Activated T-cell treated with anti-CD3 and anti-CD28 coated beads, Interleukin-2, amount 50 U/mL, for 24 hours (primary cell): Measurements from ENCODE around the gene UGGT2.
"Not testable (repeated sequence)": the region's sequence is repeated elsewhere in the genome, so short reads cannot be mapped to it uniquely, and the experiment has no call there.

Experiments used
- DNase-seq: peaks from one replicate; pipeline ENCODE4 v3.0.0-alpha.2; 2020
- H3K27ac Mint-ChIP-seq: 2 replicates; pipeline ENCODE4 v1.8.0; 2020; ENCODE audit warnings: mild to moderate bottlenecking, mixed read lengths
- H3K27me3 Mint-ChIP-seq: 2 replicates; pipeline ENCODE4 v1.8.0; 2020; ENCODE audit warnings: mixed read lengths
- H3K36me3 Mint-ChIP-seq: 2 replicates; pipeline ENCODE4 v1.8.0; 2020; ENCODE audit warnings: low read depth, mixed read lengths
- H3K4me1 Mint-ChIP-seq: 2 replicates; pipeline ENCODE4 v1.8.0; 2020; ENCODE audit warnings: low read depth, mixed read lengths
- H3K4me3 Mint-ChIP-seq: 2 replicates; pipeline ENCODE4 v1.8.0; 2020; ENCODE audit warnings: mild to moderate bottlenecking, moderate library complexity, mixed read lengths
- H3K9me3 Mint-ChIP-seq: 2 replicates; pipeline ENCODE4 v1.8.0; 2020; ENCODE audit warnings: mixed read lengths

The UGGT2 gene

GRCh38 chr13:96033220-96034015 is 19.8 kb downstream of the UGGT2 start:
- Mint-ChIP-seq H3K4me1 (no peaks in the 10 kb centered on the region), H3K9me3 (no peaks in the 10 kb centered on the region), H3K4me3 (no peak overlapping the region), H3K27me3 (no peaks in the 10 kb centered on the region), H3K36me3 (no peaks in the 10 kb centered on the region), H3K27ac (no peak overlapping the region)
- DNase-seq: no peak

DNA sequence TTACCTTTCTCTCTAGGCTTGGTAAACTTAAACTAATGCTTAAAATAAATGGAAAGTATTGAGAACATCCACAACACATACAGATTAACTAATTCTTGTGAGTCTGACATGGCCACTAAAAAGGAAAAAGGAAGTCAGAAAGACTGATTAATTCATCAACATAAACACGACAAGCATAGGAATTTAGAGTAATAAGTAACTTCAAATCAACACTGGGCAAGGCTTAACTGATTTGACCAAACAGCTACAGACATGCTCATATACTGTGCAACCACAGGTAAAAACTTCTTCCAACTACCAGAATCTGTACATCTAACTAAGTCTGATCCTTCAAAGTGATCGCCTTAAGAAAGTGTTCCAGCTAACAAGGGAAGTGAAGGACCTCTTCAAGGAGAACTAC is 20.5 kb downstream of the UGGT2 start:
- Mint-ChIP-seq H3K9me3 (no peaks in the 10 kb centered on the region), H3K4me3 (no peak overlapping the region), H3K4me1 (no peaks in the 10 kb centered on the region), H3K36me3 (no peaks in the 10 kb centered on the region), H3K27me3 (no peaks in the 10 kb centered on the region), H3K27ac (no peak overlapping the region)
- no peak for DNase-seq

DNA sequence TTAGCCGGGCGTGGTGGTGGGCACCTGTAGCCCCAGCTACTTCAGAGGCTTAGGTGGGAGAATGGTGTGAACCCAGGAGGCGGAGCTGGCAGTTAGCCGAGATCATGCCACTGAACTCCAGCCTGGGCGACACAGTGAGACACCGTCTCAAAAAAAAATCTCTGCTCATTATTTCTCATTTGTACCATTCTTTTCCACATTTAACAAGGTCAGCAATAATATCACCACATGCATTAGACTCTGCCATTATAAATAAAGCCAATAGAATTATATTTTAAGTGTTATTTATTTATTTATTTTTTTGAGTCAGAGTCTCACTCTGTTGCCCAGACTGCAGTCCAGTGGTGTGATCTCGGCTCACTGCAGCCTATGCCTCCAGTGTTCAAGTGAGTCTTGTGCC is 24.2 kb downstream of the UGGT2 start:
- no peak overlapping the region for H3K27ac Mint-ChIP-seq
- H3K4me3 Mint-ChIP-seq: no peak overlapping the region
- no peaks in the 10 kb centered on the region for H3K9me3 Mint-ChIP-seq
- no peaks in the 10 kb centered on the region for H3K4me1 Mint-ChIP-seq
- no peaks in the 10 kb centered on the region for H3K27me3 Mint-ChIP-seq
- no peak for DNase-seq
- H3K36me3 Mint-ChIP-seq: no peaks in the 10 kb centered on the region

DNA sequence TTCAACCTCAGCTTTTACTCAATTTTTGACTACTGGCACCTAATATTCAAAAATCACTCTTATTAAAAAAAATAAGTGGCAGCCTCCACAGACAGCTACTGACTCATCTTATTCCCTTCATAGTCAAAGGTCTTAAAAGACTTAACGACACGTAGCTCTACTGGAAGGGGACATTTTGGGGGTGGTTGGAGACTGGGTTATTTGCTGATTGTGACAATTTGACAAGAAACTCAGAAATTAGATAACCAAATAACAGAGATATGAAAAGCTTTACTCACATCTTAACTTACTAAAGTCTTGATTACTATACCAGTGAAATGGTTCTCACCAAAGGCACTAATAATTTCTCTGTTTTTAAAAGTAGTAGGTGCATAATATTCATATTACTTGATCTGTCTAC is 25.7 kb downstream of the UGGT2 start:
- H3K9me3 Mint-ChIP-seq: no peaks in the 10 kb centered on the region
- H3K4me1 Mint-ChIP-seq: no peaks in the 10 kb centered on the region
- no peak overlapping the region for H3K27ac Mint-ChIP-seq
- no peak for DNase-seq
- H3K4me3 Mint-ChIP-seq: no peak overlapping the region
- H3K27me3 Mint-ChIP-seq: no peaks in the 10 kb centered on the region
- H3K36me3 Mint-ChIP-seq: no peaks in the 10 kb centered on the region

DNA sequence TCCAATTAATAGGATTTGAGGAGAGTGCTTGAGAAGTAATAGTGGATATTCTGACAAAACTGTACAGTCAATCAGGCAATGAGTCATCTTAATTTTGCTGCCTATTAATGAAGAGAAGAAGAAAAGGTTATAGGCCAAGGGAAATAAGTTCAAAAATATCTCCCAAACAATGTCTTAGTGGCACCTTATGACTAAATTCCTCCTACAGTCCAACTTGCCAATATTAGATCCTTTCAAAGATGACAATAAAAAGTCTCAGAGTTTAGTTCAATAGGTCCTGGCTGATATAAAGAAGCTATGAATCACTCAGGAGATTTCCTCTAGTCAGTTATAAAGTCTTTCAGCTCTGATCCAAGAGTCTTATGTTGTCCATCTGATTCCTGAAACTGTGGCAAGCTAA is 27.9 kb downstream of the UGGT2 start:
- DNase-seq: no peak
- H3K4me1 Mint-ChIP-seq: no peaks in the 10 kb centered on the region
- H3K27me3 Mint-ChIP-seq: no peaks in the 10 kb centered on the region
- no peak overlapping the region for H3K4me3 Mint-ChIP-seq
- H3K9me3 Mint-ChIP-seq: no peaks in the 10 kb centered on the region
- H3K36me3 Mint-ChIP-seq: no peaks in the 10 kb centered on the region
- no peak overlapping the region for H3K27ac Mint-ChIP-seq

DNA sequence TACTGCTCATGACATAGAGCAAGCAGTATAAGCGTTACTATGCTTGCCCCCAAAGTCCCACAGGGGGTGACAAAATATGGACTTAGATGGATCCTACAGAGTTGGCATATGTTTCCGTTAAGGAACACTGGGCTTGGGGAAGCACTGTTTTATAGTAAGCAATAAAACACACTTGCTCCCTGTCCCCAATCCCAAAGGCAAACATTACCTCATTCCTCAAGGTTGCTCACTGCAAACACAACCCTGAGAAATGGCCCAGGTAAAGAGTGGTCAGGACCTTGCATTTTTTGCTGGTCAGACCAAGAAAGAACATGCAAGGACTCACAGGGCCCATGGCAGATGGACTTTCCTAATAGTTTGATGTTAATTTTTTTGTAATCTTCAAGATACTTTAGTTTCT is 32.3 kb downstream of the UGGT2 start:
- no peak for DNase-seq
- H3K4me1 Mint-ChIP-seq: no peaks in the 10 kb centered on the region
- H3K4me3 Mint-ChIP-seq: no peak overlapping the region
- no peak overlapping the region for H3K27ac Mint-ChIP-seq
- H3K9me3 Mint-ChIP-seq: peaks cover 2% of the 10 kb centered on the region
- H3K36me3 Mint-ChIP-seq: no peaks in the 10 kb centered on the region
- no peaks in the 10 kb centered on the region for H3K27me3 Mint-ChIP-seq

GRCh38 chr13:96020155-96020575 is 33.0 kb downstream of the UGGT2 start:
- H3K4me1 Mint-ChIP-seq: no peaks in the 10 kb centered on the region
- no peaks in the 10 kb centered on the region for H3K27me3 Mint-ChIP-seq
- peaks cover 4% of the 10 kb centered on the region for H3K9me3 Mint-ChIP-seq
- no peak overlapping the region for H3K4me3 Mint-ChIP-seq
- H3K27ac Mint-ChIP-seq: no peak overlapping the region
- no peaks in the 10 kb centered on the region for H3K36me3 Mint-ChIP-seq
- DNase-seq: no peak

DNA sequence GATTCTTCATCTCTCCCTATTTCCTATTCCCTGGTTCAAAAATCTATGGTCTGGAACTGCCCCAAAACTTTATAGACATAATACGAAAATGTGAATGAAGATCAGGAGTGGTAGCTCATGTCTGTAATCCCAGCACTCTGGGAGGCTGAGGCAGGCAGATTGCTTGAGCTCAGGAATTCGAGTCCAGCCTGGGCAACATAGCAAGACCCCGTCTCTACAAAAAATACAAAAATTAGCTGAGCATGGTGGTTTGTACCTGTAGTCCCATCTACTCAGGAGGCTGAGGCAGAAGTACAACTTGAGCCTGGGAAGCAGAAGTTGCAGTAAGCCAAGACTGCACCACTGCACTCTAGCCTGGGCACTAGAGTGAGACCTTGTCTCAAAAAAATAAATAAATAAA is 35.1 kb downstream of the UGGT2 start:
- H3K36me3 Mint-ChIP-seq: no peaks in the 10 kb centered on the region
- no peak for DNase-seq
- H3K9me3 Mint-ChIP-seq: peaks cover 4% of the 10 kb centered on the region
- no peak overlapping the region for H3K4me3 Mint-ChIP-seq
- H3K27me3 Mint-ChIP-seq: no peaks in the 10 kb centered on the region
- no peak overlapping the region for H3K27ac Mint-ChIP-seq
- no peaks in the 10 kb centered on the region for H3K4me1 Mint-ChIP-seq

- no peak overlapping the region for H3K4me3 Mint-ChIP-seq
- H3K4me1 Mint-ChIP-seq: no peaks in the 10 kb centered on the region
- H3K9me3 Mint-ChIP-seq: peaks cover 4% of the 10 kb centered on the region
- DNase-seq: no peak
- H3K27ac Mint-ChIP-seq: no peak overlapping the region
- no peaks in the 10 kb centered on the region for H3K36me3 Mint-ChIP-seq
- no peaks in the 10 kb centered on the region for H3K27me3 Mint-ChIP-seq
These were observed 41.8 kb downstream of the UGGT2 start for GRCh38 chr13:96011291-96011872.

DNA sequence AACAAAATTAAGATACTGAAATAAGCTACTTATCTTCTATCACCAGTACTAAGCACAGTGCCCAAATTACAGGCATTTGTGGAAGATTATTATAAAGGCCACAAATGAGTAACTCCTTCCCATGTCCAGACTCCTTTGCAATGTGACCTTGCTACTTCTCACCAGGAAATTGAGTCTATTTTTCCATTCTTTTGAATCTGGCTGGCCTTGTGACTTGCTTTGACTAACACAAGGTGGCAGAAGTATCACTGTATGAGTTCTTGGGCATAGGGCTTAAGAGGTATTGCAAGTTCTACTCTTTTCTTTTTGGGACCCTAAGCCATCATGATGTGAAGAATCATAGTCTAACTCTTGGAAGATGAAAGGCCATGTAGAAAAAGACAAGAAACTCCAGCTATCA is 49.9 kb downstream of the UGGT2 start:
- Mint-ChIP-seq H3K4me1 (no peaks in the 10 kb centered on the region), H3K27ac (no peak overlapping the region), H3K36me3 (no peaks in the 10 kb centered on the region), H3K9me3 (peaks cover 3% of the 10 kb centered on the region), H3K4me3 (no peak overlapping the region), H3K27me3 (no peaks in the 10 kb centered on the region)
- no peak for DNase-seq

- H3K9me3 Mint-ChIP-seq: peaks cover 3% of the 10 kb centered on the region
- DNase-seq: no peak
- H3K27ac Mint-ChIP-seq: no peak overlapping the region
- H3K4me3 Mint-ChIP-seq: no peak overlapping the region
- H3K27me3 Mint-ChIP-seq: no peaks in the 10 kb centered on the region
- no peaks in the 10 kb centered on the region for H3K4me1 Mint-ChIP-seq
- no peaks in the 10 kb centered on the region for H3K36me3 Mint-ChIP-seq
These were observed 50.7 kb downstream of the UGGT2 start for GRCh38 chr13:96002322-96003131.

DNA sequence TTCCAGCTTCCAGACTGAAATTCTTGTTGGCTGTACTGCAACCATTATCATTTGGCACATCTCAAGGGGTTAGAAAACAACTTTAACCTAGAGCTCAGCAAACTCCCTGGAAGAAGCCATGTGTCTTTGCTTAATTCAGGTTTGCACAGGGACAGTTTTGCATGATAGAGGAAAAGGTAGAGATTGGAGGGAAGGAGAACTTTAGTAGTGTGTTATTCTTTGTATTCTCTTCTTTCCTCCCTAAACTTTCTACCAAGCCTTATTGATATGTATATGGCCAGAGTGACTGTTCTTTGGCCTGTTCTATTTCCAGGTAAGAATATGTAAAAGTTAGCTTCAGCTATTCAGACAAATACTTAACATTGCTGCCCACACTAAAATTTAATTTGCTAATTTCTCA is 53.1 kb downstream of the UGGT2 start:
- DNase-seq: no peak
- Mint-ChIP-seq H3K9me3 (no peaks in the 10 kb centered on the region), H3K4me1 (no peaks in the 10 kb centered on the region), H3K36me3 (no peaks in the 10 kb centered on the region), H3K4me3 (no peak overlapping the region), H3K27ac (no peak overlapping the region), H3K27me3 (no peaks in the 10 kb centered on the region)

- no peak overlapping the region for H3K4me3 Mint-ChIP-seq
- H3K9me3 Mint-ChIP-seq: no peaks in the 10 kb centered on the region
- H3K27me3 Mint-ChIP-seq: no peaks in the 10 kb centered on the region
- H3K27ac Mint-ChIP-seq: no peak overlapping the region
- H3K36me3 Mint-ChIP-seq: no peaks in the 10 kb centered on the region
- no peak for DNase-seq
- no peaks in the 10 kb centered on the region for H3K4me1 Mint-ChIP-seq
These were observed 65.4 kb downstream of the UGGT2 start for GRCh38 chr13:95987841-95988240.

DNA sequence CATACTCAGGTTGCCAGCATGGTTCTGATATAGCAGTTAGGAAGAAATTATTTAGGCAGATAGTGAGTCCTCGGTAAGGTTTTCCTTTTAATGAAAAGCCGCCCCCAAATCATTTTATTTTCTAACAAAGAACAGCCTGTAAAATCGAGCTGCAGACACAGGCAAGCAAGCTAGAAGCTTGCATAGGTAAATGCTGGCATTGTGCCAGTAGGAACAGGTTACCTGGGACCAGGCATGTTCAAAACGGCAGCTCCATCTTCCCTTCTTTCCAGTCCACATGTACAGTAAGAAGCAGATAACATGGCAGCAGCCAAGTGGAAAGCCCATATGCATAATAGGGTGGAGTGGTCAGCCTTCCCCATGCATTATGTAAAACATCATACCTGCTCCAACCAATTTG is 71.1 kb downstream of the UGGT2 start:
- Mint-ChIP-seq H3K9me3 (no peaks in the 10 kb centered on the region), H3K27me3 (peaks cover 3% of the 10 kb centered on the region), H3K36me3 (no peaks in the 10 kb centered on the region), H3K27ac (no peak overlapping the region), H3K4me3 (no peak overlapping the region), H3K4me1 (no peaks in the 10 kb centered on the region)
- no peak for DNase-seq

DNA sequence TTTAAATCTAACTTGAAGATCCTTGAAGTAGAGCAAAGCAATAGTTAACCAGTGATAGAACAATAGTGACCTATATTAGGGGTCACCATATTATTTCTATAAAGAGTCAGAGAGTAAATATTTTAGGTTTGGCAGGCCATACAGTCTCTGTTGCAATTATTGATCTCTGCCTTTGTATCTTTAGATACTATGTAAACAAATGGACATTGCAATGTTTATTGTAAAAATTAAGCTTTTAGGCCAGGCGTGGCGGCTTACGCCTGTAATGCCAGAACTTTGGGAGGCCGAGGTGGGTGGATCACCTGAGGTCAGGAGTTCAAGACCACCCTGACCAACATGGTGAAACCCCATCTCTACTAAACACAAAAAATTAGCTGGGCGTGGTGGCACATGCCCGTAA is 80.5 kb downstream of the UGGT2 start:
- not testable (repeated sequence) for H3K36me3 Mint-ChIP-seq, H3K9me3 Mint-ChIP-seq, DNase-seq, H3K4me1 Mint-ChIP-seq, H3K4me3 Mint-ChIP-seq, H3K27ac Mint-ChIP-seq, H3K27me3 Mint-ChIP-seq
